Fibroblast of pulmonary artery (primary cell): ENCODE measurements around the gene USP30.

ENCODE experiments used
- DNase-seq: peaks from one replicate; pipeline ENCODE4 v3.0.0-alpha.2; 2010; ENCODE audit warnings: low read depth
- H3K4me3 ChIP-seq: replicated peaks from 2 replicates; pipeline ENCODE4 v1.5.1; 2011; ENCODE audit warnings: low read depth, mild to moderate bottlenecking, control low read depth, low read length, moderate library complexity
- CTCF ChIP-seq: IDR thresholded peaks from 2 replicates; pipeline ENCODE4 v1.5.1; 2011; ENCODE audit warnings: mild to moderate bottlenecking, control low read depth, low read length, inconsistent platforms; ENCODE audit errors: missing control alignments

The USP30 gene

GRCh38 chr12:109085590-109085989 is 33.2 kb downstream of the USP30 start:
- DNase-seq: no peak
- no peak for TF ChIP-seq CTCF
- H3K4me3 ChIP-seq: no peak overlapping the region

- no peak for DNase-seq
- TF ChIP-seq CTCF: no peak
- no peak overlapping the region for H3K4me3 ChIP-seq
These were observed 34.9 kb downstream of the USP30 start for GRCh38 chr12:109087250-109087649.

GRCh38 chr12:109088818-109089217 is 36.4 kb downstream of the USP30 start:
- peak; percentile 41 for DNase-seq
- no peak for TF ChIP-seq CTCF
- H3K4me3 ChIP-seq: no peak overlapping the region

- H3K4me3 ChIP-seq: no peak overlapping the region
- no peak for TF ChIP-seq CTCF
- DNase-seq: no peak
These were observed 37.3 kb downstream of the USP30 start for GRCh38 chr12:109089683-109090082.

GRCh38 chr12:109092497-109093021 is 40.2 kb downstream of the USP30 start:
- no peak for DNase-seq
- peak overlapping the region; percentile 66 for H3K4me3 ChIP-seq
- TF ChIP-seq CTCF: no peak

- H3K4me3 ChIP-seq: peak within 1 kb of the TSS; percentile 66
- peak; percentile 94 for TF ChIP-seq CTCF
- peak; percentile 93 for DNase-seq
These were observed 40.9 kb downstream of the USP30 start, which contains the start of gene ALKBH2 for GRCh38 chr12:109093022-109093918. Gene ALKBH2, minus strand, starts transcription at chr12:109093472. Its CDS starts 686 bp downstream, at chr12:109092786.
